GM18868 (cell line): ENCODE measurements around the gene HK3.
"Not testable (repeated sequence)": the region's sequence is repeated elsewhere in the genome, so short reads cannot be mapped to it uniquely, and the experiment has no call there.

ENCODE experiments used
- ATAC-seq: cut with Tn5 transposase; IDR thresholded peaks from one replicate; pipeline ENCODE4 v1.9.1; 2021; ENCODE audit warnings: mild to moderate bottlenecking, moderate library complexity; ENCODE audit not compliant: unreplicated experiment

The HK3 gene

GRCh38 chr5:176884571-176884890, 14.6 kb downstream of the HK3 start:
- no peak for ATAC-seq

GRCh38 chr5:176883700-176884570, 15.2 kb downstream of the HK3 start:
- ATAC-seq: no peak

- ATAC-seq: no peak
Measured at GRCh38 chr5:176882567-176882903, 16.6 kb downstream of the HK3 start.

- no peak for ATAC-seq
Measured at GRCh38 chr5:176881816-176882566, 17.2 kb downstream of the HK3 start.

- no peak for ATAC-seq
Measured at GRCh38 chr5:176881021-176881749, 18.0 kb downstream of the HK3 start.

GRCh38 chr5:176880366-176881020, 18.7 kb downstream of the HK3 start:
- no peak for ATAC-seq

- ATAC-seq: no peak
Measured at GRCh38 chr5:176879663-176880361, 19.3 kb downstream of the HK3 start.

- no peak for ATAC-seq
Measured at GRCh38 chr5:176878906-176879662, 20.1 kb downstream of the HK3 start.

- ATAC-seq: no peak
Measured at GRCh38 chr5:176878463-176878862, 20.7 kb downstream of the HK3 start.

GRCh38 chr5:176877793-176878331, 21.3 kb downstream of the HK3 start:
- ATAC-seq: no peak

- no peak for ATAC-seq
Measured at GRCh38 chr5:176876506-176877431, 22.4 kb downstream of the HK3 start.

- ATAC-seq: no peak
Measured at GRCh38 chr5:176875783-176876505, 23.2 kb downstream of the HK3 start.

GRCh38 chr5:176875014-176875550, 24.1 kb downstream of the HK3 start:
- no peak for ATAC-seq

GRCh38 chr5:176874198-176874780, 24.9 kb downstream of the HK3 start:
- no peak for ATAC-seq

GRCh38 chr5:176873541-176874172, 25.5 kb downstream of the HK3 start:
- ATAC-seq: no peak

- not testable (repeated sequence) for ATAC-seq
Measured at GRCh38 chr5:176873011-176873410, 26.1 kb downstream of the HK3 start.

GRCh38 chr5:176872586-176872985, 26.6 kb downstream of the HK3 start:
- ATAC-seq: not testable (repeated sequence)
